Mesendoderm (in vitro differentiated cells): ENCODE data around the gene CBFA2T3.

Experiments
- DNase-seq: peaks from one replicate; pipeline ENCODE4 v3.0.0; 2013
- H2AK5ac ChIP-seq: 2 replicates; pipeline ENCODE4 v1.6.1; 2013; ENCODE audit warnings: low read length, inconsistent platforms
- H2BK120ac ChIP-seq: 2 replicates; pipeline ENCODE4 v1.6.1; 2013; ENCODE audit warnings: low read depth, mild to moderate bottlenecking, low read length, moderate library complexity, mixed read lengths
- H2BK15ac ChIP-seq: replicated peaks from 2 replicates; pipeline ENCODE4 v1.6.1; 2013; ENCODE audit warnings: low read depth, mild to moderate bottlenecking, moderate library complexity
- H2BK5ac ChIP-seq: 2 replicates; pipeline ENCODE4 v1.6.1; 2013; ENCODE audit warnings: low read length, inconsistent platforms
- H3K18ac ChIP-seq: 2 replicates; pipeline ENCODE4 v1.6.1; 2013; ENCODE audit warnings: mild to moderate bottlenecking, low read length, mixed read lengths
- H3K23ac ChIP-seq: one replicate; pipeline ENCODE4 v1.6.1; 2013; ENCODE audit warnings: low read length
- H3K27ac ChIP-seq: 2 replicates; pipeline ENCODE4 v1.5.1; 2013; ENCODE audit warnings: low read depth, mild to moderate bottlenecking, inconsistent platforms, low read length, moderate library complexity
- H3K27me3 ChIP-seq: 2 replicates; pipeline ENCODE4 v1.6.1; 2013; ENCODE audit warnings: low read length, control low read depth, mild to moderate bottlenecking, inconsistent platforms; ENCODE audit not compliant: insufficient read depth, poor library complexity
- H3K36me3 ChIP-seq: 2 replicates; pipeline ENCODE4 v1.6.1; 2013; ENCODE audit warnings: low read length, inconsistent platforms; ENCODE audit not compliant: control insufficient read depth, insufficient read depth
- H3K4ac ChIP-seq: one replicate; pipeline ENCODE4 v1.6.1; 2013; ENCODE audit warnings: low read depth, mild to moderate bottlenecking, low read length, moderate library complexity
- H3K4me1 ChIP-seq: 2 replicates; pipeline ENCODE4 v1.6.1; 2013; ENCODE audit warnings: low read depth, low read length, inconsistent platforms; ENCODE audit not compliant: control insufficient read depth
- H3K4me2 ChIP-seq: 2 replicates; pipeline ENCODE4 v1.6.1; 2013; ENCODE audit warnings: low read length
- H3K4me3 ChIP-seq: 2 replicates; pipeline ENCODE4 v1.5.1; 2013; ENCODE audit warnings: mild to moderate bottlenecking, low read length
- H3K56ac ChIP-seq: one replicate; pipeline ENCODE4 v1.6.1; 2013; ENCODE audit warnings: low read length
- H3K79me1 ChIP-seq: 2 replicates; pipeline ENCODE4 v1.6.1; 2013; ENCODE audit warnings: low read length, inconsistent platforms
- H3K79me2 ChIP-seq: 2 replicates; pipeline ENCODE4 v1.6.1; 2013; ENCODE audit warnings: mild to moderate bottlenecking, low read length; ENCODE audit not compliant: control insufficient read depth, insufficient read depth
- H3K9ac ChIP-seq: 2 replicates; pipeline ENCODE4 v1.6.1; 2013; ENCODE audit warnings: low read length, inconsistent platforms
- H4K5ac ChIP-seq: one replicate; pipeline ENCODE4 v1.6.1; 2013; ENCODE audit warnings: low read length
- H4K8ac ChIP-seq: one replicate; pipeline ENCODE4 v1.6.1; 2013; ENCODE audit warnings: low read depth, mild to moderate bottlenecking, control low read depth, low read length, moderate library complexity
- WGBS: extraction: QIAGEN DNeasy Blood & Tissue Kit; methylation state at CpG from one replicate; pipeline ENCODE4 v1.1.7; 2013; ENCODE audit warnings: low lambda C conversion rate, missing lambda C conversion rate; ENCODE audit not compliant: insufficient coverage; ENCODE audit errors: extremely low coverage; 5-methylcytosine and 5-hydroxymethylcytosine counted together

Gene CBFA2T3

GRCh38 chr16:88988980-88989811 lies 12.2 kb upstream of the CBFA2T3 start:
- H2AK5ac ChIP-seq = no peak overlapping the region

GRCh38 chr16:88985521-88985920 lies 8.5 kb upstream of the CBFA2T3 start:
- no peak overlapping the region for H3K9ac ChIP-seq
- no peak overlapping the region for H4K8ac ChIP-seq
- no peak overlapping the region for H2AK5ac ChIP-seq
- H2BK120ac ChIP-seq = no peak overlapping the region
- no peaks in the 10 kb centered on the region for H3K79me2 ChIP-seq
- H3K36me3 ChIP-seq = no peaks in the 10 kb centered on the region
- H3K4me1 ChIP-seq = no peaks in the 10 kb centered on the region
- no peak overlapping the region for H3K56ac ChIP-seq
- no peak overlapping the region for H3K23ac ChIP-seq
- H3K4me2 ChIP-seq = no peak overlapping the region
- no peak overlapping the region for H3K18ac ChIP-seq
- no peaks in the 10 kb centered on the region for H3K27me3 ChIP-seq
- no peak overlapping the region for H3K27ac ChIP-seq
- no peaks in the 10 kb centered on the region for H3K79me1 ChIP-seq
- H3K4ac ChIP-seq = no peak overlapping the region
- H4K5ac ChIP-seq = no peak overlapping the region
- WGBS = no CpG with 5 or more reads among the region's 13 CpGs
- H3K4me3 ChIP-seq = no peak overlapping the region
- H2BK5ac ChIP-seq = no peak overlapping the region
- no peak for DNase-seq
- H2BK15ac ChIP-seq = no peak overlapping the region

More at GRCh38 chr16:88988980-88989811, 12.2 kb upstream of the CBFA2T3 start:
- no peak overlapping the region for H2BK120ac ChIP-seq
- H3K9ac ChIP-seq = no peak overlapping the region
- no peaks in the 10 kb centered on the region for H3K79me1 ChIP-seq
- H3K23ac ChIP-seq = no peak overlapping the region
- H3K4me2 ChIP-seq = no peak overlapping the region
- H3K4me1 ChIP-seq = no peaks in the 10 kb centered on the region
- H4K8ac ChIP-seq = no peak overlapping the region
- no peak overlapping the region for H3K56ac ChIP-seq
- H4K5ac ChIP-seq = no peak overlapping the region
- no peak for DNase-seq
- no peaks in the 10 kb centered on the region for H3K27me3 ChIP-seq
- H2BK15ac ChIP-seq = no peak overlapping the region
- no peak overlapping the region for H2BK5ac ChIP-seq
- no peaks in the 10 kb centered on the region for H3K79me2 ChIP-seq
- no peaks in the 10 kb centered on the region for H3K36me3 ChIP-seq
- H3K4me3 ChIP-seq = no peak overlapping the region
- H3K18ac ChIP-seq = no peak overlapping the region
- H3K27ac ChIP-seq = no peak overlapping the region
- H3K4ac ChIP-seq = no peak overlapping the region
- no CpG with 5 or more reads among the region's 44 CpGs for WGBS

- Histone ChIP-seq H3K36me3 (no peaks in the 10 kb centered on the region), H3K56ac (no peak overlapping the region), H2BK15ac (no peak overlapping the region), H3K4me2 (no peak overlapping the region), H3K9ac (no peak overlapping the region), H3K4ac (no peak overlapping the region), H3K4me3 (no peak overlapping the region), H2BK5ac (no peak overlapping the region), H3K23ac (no peak overlapping the region), H3K18ac (no peak overlapping the region), H3K79me2 (no peaks in the 10 kb centered on the region), H2BK120ac (no peak overlapping the region), H4K5ac (no peak overlapping the region), H2AK5ac (no peak overlapping the region), H3K27me3 (no peaks in the 10 kb centered on the region), H3K27ac (no peak overlapping the region), H3K4me1 (no peaks in the 10 kb centered on the region), H4K8ac (no peak overlapping the region), H3K79me1 (no peaks in the 10 kb centered on the region)
- WGBS = no CpG with 5 or more reads among the region's 41 CpGs
- no peak for DNase-seq
Observed at GRCh38 chr16:88983771-88984687, 7.0 kb upstream of the CBFA2T3 start.

- H3K23ac ChIP-seq = no peak overlapping the region
- H3K9ac ChIP-seq = no peak overlapping the region
- no peak overlapping the region for H4K5ac ChIP-seq
- H3K4me1 ChIP-seq = no peaks in the 10 kb centered on the region
- no peaks in the 10 kb centered on the region for H3K27me3 ChIP-seq
- no peak overlapping the region for H2BK5ac ChIP-seq
- H3K4me2 ChIP-seq = no peak overlapping the region
- DNase-seq = no peak
- no peak overlapping the region for H2AK5ac ChIP-seq
- H3K36me3 ChIP-seq = no peaks in the 10 kb centered on the region
- H3K27ac ChIP-seq = no peak overlapping the region
- H3K18ac ChIP-seq = no peak overlapping the region
- no peak overlapping the region for H4K8ac ChIP-seq
- WGBS = no CpG with 5 or more reads among the region's 11 CpGs
- no peak overlapping the region for H2BK15ac ChIP-seq
- H3K4ac ChIP-seq = no peak overlapping the region
- H3K79me2 ChIP-seq = no peaks in the 10 kb centered on the region
- H2BK120ac ChIP-seq = no peak overlapping the region
- H3K56ac ChIP-seq = no peak overlapping the region
- no peak overlapping the region for H3K4me3 ChIP-seq
- H3K79me1 ChIP-seq = no peaks in the 10 kb centered on the region
Observed at GRCh38 chr16:88983165-88983564, 6.2 kb upstream of the CBFA2T3 start.

GRCh38 chr16:88982286-88983084 lies 5.5 kb upstream of the CBFA2T3 start:
- no CpG with 5 or more reads among the region's 25 CpGs for WGBS
- H3K36me3 ChIP-seq = no peaks in the 10 kb centered on the region
- no peak overlapping the region for H3K23ac ChIP-seq
- H2BK5ac ChIP-seq = no peak overlapping the region
- no peaks in the 10 kb centered on the region for H3K79me2 ChIP-seq
- H2AK5ac ChIP-seq = no peak overlapping the region
- no peak overlapping the region for H2BK120ac ChIP-seq
- no peak overlapping the region for H2BK15ac ChIP-seq
- no peak overlapping the region for H4K5ac ChIP-seq
- H3K4me3 ChIP-seq = no peak overlapping the region
- no peak overlapping the region for H3K4me2 ChIP-seq
- H3K18ac ChIP-seq = no peak overlapping the region
- H3K9ac ChIP-seq = no peak overlapping the region
- no peak overlapping the region for H4K8ac ChIP-seq
- H3K4me1 ChIP-seq = no peaks in the 10 kb centered on the region
- no peak overlapping the region for H3K56ac ChIP-seq
- no peak overlapping the region for H3K4ac ChIP-seq
- no peaks in the 10 kb centered on the region for H3K79me1 ChIP-seq
- no peaks in the 10 kb centered on the region for H3K27me3 ChIP-seq
- no peak for DNase-seq
- no peak overlapping the region for H3K27ac ChIP-seq
